ENCODE data around the gene NCF2.

Gene NCF2

DNA sequence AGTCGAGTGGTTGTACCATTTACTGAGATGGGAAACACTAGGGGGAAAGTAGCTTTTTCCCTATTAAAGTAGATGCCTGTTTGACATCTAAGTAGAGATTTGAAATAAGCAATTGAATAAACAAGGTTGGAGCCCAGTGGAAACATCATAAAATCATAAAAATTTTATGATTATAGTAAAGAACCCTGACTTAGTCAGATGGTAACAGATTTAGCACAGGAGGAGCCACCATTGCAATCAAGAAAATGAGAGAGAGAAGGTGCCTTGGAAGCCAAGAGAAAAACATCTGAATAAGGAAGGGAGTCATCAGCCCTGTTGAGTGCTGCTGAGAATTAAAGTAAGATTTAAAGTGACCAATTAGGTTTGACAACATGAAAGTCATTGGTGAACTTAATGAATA, 68.2 kb downstream of the NCF2 start:
- no peaks in the 10 kb centered on the region for H3K9me3 ChIP-seq
- no peak overlapping the region for H3K27ac ChIP-seq
- intact Hi-C loops (cut with DNase I; ENCODE audit: low total_unique reads) = no loop called here
- DNase-seq = no peak
- H3K27me3 ChIP-seq = no peaks in the 10 kb centered on the region
- H3K4me1 ChIP-seq = no peaks in the 10 kb centered on the region
- TF ChIP-seq, protein P1, sequence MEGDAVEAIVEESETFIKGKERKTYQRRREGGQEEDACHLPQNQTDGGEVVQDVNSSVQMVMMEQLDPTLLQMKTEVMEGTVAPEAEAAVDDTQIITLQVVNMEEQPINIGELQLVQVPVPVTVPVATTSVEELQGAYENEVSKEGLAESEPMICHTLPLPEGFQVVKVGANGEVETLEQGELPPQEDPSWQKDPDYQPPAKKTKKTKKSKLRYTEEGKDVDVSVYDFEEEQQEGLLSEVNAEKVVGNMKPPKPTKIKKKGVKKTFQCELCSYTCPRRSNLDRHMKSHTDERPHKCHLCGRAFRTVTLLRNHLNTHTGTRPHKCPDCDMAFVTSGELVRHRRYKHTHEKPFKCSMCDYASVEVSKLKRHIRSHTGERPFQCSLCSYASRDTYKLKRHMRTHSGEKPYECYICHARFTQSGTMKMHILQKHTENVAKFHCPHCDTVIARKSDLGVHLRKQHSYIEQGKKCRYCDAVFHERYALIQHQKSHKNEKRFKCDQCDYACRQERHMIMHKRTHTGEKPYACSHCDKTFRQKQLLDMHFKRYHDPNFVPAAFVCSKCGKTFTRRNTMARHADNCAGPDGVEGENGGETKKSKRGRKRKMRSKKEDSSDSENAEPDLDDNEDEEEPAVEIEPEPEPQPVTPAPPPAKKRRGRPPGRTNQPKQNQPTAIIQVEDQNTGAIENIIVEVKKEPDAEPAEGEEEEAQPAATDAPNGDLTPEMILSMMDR (IDR thresholded peaks at IDR 0.05) = no peak
- H3K4me3 ChIP-seq = no peak overlapping the region
- H3K36me3 ChIP-seq = peaks cover 17 to 47% (median 25%) of the 10 kb centered on the region in 3 donors

- Histone ChIP-seq H3K27ac (no peak overlapping the region), H3K9me3 (no peaks in the 10 kb centered on the region), H3K36me3 (peaks cover 17 to 42% (median 25%) of the 10 kb centered on the region in 3 donors), H3K4me3 (no peak overlapping the region), H3K4me1 (no peaks in the 10 kb centered on the region), H3K27me3 (no peaks in the 10 kb centered on the region)
- TF ChIP-seq, protein P1 (IDR thresholded peaks at IDR 0.05) = no peak
- DNase-seq = no peak
- intact Hi-C loops (cut with DNase I; ENCODE audit: low total_unique reads) = no loop called here
Observed at GRCh38 chr1:183520379-183520778, 69.9 kb downstream of the NCF2 start.

- intact Hi-C loops (cut with DNase I; ENCODE audit: low total_unique reads) = no loop called here
- DNase-seq = no peak
- no peak overlapping the region for H3K27ac ChIP-seq
- H3K36me3 ChIP-seq = peaks cover 17 to 39% (median 25%) of the 10 kb centered on the region in 3 donors
- no peaks in the 10 kb centered on the region for H3K9me3 ChIP-seq
- H3K27me3 ChIP-seq = no peaks in the 10 kb centered on the region
- H3K4me3 ChIP-seq = no peak overlapping the region
- H3K4me1 ChIP-seq = peaks cover 0 to 10% (median 0%) of the 10 kb centered on the region in 4 donors
- TF ChIP-seq, protein P1 (IDR thresholded peaks at IDR 0.05) = no peak
Observed at GRCh38 chr1:183517401-183517800, 72.9 kb downstream of the NCF2 start.

- Histone ChIP-seq H3K4me1 (peaks cover 0 to 10% (median 0%) of the 10 kb centered on the region in 4 donors), H3K27ac (no peak overlapping the region), H3K36me3 (peaks cover 17 to 39% (median 25%) of the 10 kb centered on the region in 3 donors), H3K9me3 (no peaks in the 10 kb centered on the region), H3K27me3 (no peaks in the 10 kb centered on the region), H3K4me3 (no peak overlapping the region)
- TF ChIP-seq, protein P1 (IDR thresholded peaks at IDR 0.05) = no peak
- DNase-seq = no peak
- intact Hi-C loops (cut with DNase I; ENCODE audit: low total_unique reads) = no loop called here
Observed at GRCh38 chr1:183516725-183517124, 73.5 kb downstream of the NCF2 start.

GRCh38 chr1:183515002-183515689, 75.1 kb downstream of the NCF2 start:
- no peak overlapping the region for H3K27ac ChIP-seq
- peaks cover 17 to 30% (median 17%) of the 10 kb centered on the region in 3 donors for H3K36me3 ChIP-seq
- TF ChIP-seq, protein P1 (IDR thresholded peaks at IDR 0.05) = no peak
- no peak overlapping the region for H3K4me3 ChIP-seq
- DNase-seq = no peak
- H3K4me1 ChIP-seq = peaks cover 0 to 10% (median 0%) of the 10 kb centered on the region in 4 donors
- intact Hi-C loops (cut with DNase I; ENCODE audit: low total_unique reads) = no loop called here
- no peaks in the 10 kb centered on the region for H3K27me3 ChIP-seq
- no peaks in the 10 kb centered on the region for H3K9me3 ChIP-seq

All from tibial artery (tissue), 4 donors.